GM06990 (cell line): Measurements from ENCODE around the gene VWF.
"Not testable (repeated sequence)": the region's sequence is repeated elsewhere in the genome, so short reads cannot be mapped to it uniquely, and the experiment has no call there.

ENCODE experiments used
- DNase-seq: peaks from one replicate; pipeline ENCODE4 v3.0.0-alpha.2; 2011; ENCODE audit not compliant: insufficient read length; ENCODE audit errors: extremely low read depth
- H3K27me3 ChIP-seq: replicated peaks from 2 replicates; pipeline ENCODE4 v1.6.0; 2011; ENCODE audit warnings: low read length; ENCODE audit not compliant: control insufficient read depth, insufficient read depth
- H3K36me3 ChIP-seq: 2 replicates; pipeline ENCODE4 v1.5.1; 2011; ENCODE audit warnings: low read length; ENCODE audit not compliant: control insufficient read depth, insufficient read depth
- H3K4me3 ChIP-seq: replicated peaks from 2 replicates; pipeline ENCODE4 v1.5.1; 2011; ENCODE audit warnings: low read depth, mild to moderate bottlenecking, control low read depth, low read length
- TF ChIP-seq, protein P1 (sequence below): IDR thresholded peaks from 2 replicates; pipeline ENCODE4 v1.5.1; 2011; ENCODE audit warnings: low read length, control low read depth, mild to moderate bottlenecking, inconsistent platforms; ENCODE audit not compliant: insufficient read depth, poor library complexity, severe bottlenecking

VWF gene

DNA sequence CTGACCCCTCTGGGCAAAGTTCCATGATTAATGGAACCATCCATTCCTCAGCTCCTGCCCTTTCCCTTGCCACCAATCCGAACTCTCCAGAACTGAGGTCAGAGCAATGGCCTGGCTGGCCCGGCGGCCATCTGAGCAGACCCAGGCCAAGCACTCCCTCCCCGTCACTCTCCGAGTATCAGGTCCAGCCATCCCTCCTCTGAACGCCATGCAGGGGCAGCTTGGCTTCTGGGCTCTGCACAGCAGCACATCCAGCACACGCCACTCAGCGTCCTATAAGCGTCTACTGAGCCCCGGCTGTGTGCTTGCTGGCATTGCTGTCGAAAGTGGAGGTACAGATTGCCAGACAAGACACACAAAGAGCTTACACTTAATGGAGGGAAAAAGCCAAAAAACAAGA is 34.3 kb upstream of the VWF start:
- TF ChIP-seq, protein P1, sequence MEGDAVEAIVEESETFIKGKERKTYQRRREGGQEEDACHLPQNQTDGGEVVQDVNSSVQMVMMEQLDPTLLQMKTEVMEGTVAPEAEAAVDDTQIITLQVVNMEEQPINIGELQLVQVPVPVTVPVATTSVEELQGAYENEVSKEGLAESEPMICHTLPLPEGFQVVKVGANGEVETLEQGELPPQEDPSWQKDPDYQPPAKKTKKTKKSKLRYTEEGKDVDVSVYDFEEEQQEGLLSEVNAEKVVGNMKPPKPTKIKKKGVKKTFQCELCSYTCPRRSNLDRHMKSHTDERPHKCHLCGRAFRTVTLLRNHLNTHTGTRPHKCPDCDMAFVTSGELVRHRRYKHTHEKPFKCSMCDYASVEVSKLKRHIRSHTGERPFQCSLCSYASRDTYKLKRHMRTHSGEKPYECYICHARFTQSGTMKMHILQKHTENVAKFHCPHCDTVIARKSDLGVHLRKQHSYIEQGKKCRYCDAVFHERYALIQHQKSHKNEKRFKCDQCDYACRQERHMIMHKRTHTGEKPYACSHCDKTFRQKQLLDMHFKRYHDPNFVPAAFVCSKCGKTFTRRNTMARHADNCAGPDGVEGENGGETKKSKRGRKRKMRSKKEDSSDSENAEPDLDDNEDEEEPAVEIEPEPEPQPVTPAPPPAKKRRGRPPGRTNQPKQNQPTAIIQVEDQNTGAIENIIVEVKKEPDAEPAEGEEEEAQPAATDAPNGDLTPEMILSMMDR: no peak
- H3K36me3 ChIP-seq: no peaks in the 10 kb centered on the region
- DNase-seq: no peak
- no peak overlapping the region for H3K4me3 ChIP-seq
- no peaks in the 10 kb centered on the region for H3K27me3 ChIP-seq

DNA sequence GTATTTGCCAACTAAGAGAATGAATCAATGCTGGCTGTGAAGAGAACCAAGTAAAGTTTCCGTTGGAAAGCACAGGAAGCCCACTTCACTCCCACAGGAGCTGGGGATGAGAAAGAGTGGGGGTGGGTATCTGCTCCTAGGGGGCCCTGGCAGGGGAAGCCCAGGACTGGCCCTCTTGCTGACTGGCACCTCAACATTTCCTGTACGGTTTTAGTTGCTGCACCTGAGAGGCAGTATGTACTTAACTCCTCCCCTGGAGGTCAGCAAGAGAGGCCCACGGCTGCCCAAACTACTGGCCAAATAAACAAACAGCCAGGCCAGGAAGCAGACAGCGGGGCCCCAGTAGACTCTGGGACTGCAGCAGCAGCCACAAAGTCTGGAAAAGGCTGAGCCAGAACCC is 33.8 kb upstream of the VWF start:
- no peak overlapping the region for H3K4me3 ChIP-seq
- no peak for DNase-seq
- no peaks in the 10 kb centered on the region for H3K36me3 ChIP-seq
- no peaks in the 10 kb centered on the region for H3K27me3 ChIP-seq
- TF ChIP-seq, protein P1: no peak

DNA sequence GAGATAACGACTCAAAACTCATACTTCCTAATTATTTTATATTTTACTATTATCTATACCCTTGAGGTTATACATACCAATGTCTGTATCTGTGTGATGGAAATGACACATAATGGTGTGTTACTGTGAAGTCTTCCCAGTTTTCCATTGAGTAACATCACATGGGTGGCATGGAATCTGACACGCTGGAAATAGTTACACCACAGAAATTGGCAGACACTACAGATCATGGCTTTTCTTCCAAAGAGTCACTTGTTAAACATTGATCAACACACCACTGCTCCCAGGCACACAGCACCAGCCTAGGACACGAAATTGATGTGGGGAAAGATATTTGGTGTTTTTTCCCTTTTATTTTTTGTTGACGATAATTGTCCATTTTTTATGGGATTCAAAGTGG is 33.0 kb upstream of the VWF start:
- Histone ChIP-seq H3K36me3 (no peaks in the 10 kb centered on the region), H3K4me3 (no peak overlapping the region), H3K27me3 (no peaks in the 10 kb centered on the region)
- DNase-seq: no peak
- TF ChIP-seq, protein P1: no peak

DNA sequence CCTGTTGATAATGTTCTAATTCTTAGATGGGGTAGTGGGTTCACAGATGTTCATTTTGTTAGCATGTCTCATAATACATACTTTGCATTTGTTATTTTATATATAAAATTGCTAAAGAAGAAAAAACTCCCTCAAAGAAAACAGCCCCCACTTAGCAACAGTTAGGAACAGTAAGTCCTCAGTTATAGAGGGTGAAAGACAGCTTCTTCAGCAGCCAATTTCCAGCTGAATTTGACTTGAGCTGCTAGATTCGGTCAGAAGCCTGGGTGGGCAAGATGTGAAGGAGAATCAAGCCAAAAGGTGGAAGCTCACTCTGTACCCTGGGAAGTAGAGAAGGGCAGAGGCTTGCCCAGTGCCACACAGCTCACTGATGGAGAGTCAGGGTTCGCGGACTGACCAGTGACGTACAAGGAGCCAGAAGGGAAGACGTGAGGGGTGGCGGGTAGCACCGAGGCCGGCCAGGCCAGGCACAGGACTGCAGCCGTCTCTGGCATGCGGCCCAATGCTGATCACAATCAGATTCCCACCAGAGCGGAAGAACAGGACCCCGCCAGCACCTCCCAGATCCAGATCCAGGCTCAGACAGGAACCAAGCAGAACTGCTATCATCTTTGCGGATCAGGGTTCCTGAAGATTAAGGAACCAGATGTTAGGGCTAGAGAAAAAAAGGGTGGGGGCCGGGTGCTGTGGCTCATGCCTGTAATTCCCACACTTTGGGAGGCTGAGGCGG is 30.4 kb upstream of the VWF start:
- DNase-seq: no peak
- H3K27me3 ChIP-seq: no peaks in the 10 kb centered on the region
- TF ChIP-seq, protein P1: no peak
- no peak overlapping the region for H3K4me3 ChIP-seq
- H3K36me3 ChIP-seq: no peaks in the 10 kb centered on the region

DNA sequence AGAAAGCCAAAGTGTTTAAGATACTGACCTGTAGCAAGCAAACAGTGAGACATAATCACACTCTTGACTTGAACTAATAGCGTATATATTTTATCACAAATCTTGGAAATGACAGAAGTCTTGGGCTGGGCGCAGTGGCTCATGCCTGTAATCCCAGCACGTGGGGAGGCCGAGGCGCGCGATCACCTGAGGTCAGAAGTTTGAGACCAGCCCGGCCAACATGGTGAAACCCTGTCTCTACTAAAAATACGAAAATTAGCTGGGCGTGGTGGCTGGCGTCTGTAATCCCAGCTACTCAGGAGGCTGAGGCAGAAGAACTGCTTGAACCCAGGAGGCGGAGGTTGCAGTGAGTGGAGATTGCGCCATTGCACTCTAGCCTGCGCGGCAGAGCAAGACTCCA is 24.3 kb upstream of the VWF start:
- not testable (repeated sequence) for H3K4me3 ChIP-seq, DNase-seq, H3K27me3 ChIP-seq, H3K36me3 ChIP-seq

DNA sequence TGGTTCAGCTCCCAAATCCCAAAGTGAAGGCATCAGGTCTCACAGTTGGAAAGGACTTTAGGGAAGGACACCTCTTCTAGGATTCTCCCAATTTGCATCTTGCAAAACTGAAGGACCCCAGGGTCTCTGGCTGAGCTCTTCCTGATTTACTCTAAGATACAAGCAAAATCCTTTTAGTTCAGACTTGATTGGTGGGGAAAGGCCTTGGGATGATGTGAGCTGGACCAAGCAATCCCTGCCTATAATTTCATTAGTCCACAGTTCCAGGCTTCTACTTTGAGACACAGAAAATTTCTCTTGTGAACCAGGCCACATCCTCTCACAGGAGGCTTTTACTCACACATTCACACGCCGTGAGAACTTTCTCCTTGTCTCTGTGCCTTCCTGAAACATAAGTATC is 23.6 kb upstream of the VWF start:
- no peak overlapping the region for H3K4me3 ChIP-seq
- H3K36me3 ChIP-seq: no peaks in the 10 kb centered on the region
- TF ChIP-seq, protein P1: no peak
- no peak for DNase-seq
- no peaks in the 10 kb centered on the region for H3K27me3 ChIP-seq
